GM20000 (cell line): Measurements from ENCODE around the gene SLC3A2.
A peak's percentile ranks its signal among the peaks of the same experiment; 100 is the strongest.

Experiments used
- DNase-seq: peaks from one replicate; pipeline ENCODE4 v3.0.0; 2012; ENCODE audit warnings: low spot score
- TF ChIP-seq, protein P1 (sequence below): IDR thresholded peaks from 2 replicates; pipeline ENCODE4 v1.5.1; 2012; ENCODE audit warnings: mild to moderate bottlenecking, control low read depth; ENCODE audit errors: extremely low read depth, missing control alignments

Gene SLC3A2

DNA sequence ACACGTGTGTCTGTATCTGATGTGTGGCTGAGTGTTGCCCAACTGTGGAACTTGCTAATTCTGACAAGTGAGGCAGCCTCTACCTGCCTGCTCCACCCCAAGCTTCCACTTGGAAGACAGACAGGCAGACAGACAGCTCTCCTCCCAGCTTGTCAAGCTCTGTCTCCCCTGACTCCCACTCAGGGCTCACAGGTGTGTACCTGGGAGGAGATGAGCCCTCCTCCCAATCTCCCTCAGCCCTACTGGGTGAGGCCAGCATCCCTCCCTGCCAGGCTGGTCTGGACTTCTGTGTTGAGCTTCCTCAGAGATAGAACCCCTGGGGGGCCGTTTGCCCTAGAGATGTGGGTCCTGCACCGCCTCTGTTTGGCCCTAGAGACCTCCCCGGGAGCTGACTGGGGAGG, 41.5 kb downstream of the SLC3A2 start:
- TF ChIP-seq, protein P1, sequence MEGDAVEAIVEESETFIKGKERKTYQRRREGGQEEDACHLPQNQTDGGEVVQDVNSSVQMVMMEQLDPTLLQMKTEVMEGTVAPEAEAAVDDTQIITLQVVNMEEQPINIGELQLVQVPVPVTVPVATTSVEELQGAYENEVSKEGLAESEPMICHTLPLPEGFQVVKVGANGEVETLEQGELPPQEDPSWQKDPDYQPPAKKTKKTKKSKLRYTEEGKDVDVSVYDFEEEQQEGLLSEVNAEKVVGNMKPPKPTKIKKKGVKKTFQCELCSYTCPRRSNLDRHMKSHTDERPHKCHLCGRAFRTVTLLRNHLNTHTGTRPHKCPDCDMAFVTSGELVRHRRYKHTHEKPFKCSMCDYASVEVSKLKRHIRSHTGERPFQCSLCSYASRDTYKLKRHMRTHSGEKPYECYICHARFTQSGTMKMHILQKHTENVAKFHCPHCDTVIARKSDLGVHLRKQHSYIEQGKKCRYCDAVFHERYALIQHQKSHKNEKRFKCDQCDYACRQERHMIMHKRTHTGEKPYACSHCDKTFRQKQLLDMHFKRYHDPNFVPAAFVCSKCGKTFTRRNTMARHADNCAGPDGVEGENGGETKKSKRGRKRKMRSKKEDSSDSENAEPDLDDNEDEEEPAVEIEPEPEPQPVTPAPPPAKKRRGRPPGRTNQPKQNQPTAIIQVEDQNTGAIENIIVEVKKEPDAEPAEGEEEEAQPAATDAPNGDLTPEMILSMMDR, result no peak
- DNase-seq, result no peak

DNA sequence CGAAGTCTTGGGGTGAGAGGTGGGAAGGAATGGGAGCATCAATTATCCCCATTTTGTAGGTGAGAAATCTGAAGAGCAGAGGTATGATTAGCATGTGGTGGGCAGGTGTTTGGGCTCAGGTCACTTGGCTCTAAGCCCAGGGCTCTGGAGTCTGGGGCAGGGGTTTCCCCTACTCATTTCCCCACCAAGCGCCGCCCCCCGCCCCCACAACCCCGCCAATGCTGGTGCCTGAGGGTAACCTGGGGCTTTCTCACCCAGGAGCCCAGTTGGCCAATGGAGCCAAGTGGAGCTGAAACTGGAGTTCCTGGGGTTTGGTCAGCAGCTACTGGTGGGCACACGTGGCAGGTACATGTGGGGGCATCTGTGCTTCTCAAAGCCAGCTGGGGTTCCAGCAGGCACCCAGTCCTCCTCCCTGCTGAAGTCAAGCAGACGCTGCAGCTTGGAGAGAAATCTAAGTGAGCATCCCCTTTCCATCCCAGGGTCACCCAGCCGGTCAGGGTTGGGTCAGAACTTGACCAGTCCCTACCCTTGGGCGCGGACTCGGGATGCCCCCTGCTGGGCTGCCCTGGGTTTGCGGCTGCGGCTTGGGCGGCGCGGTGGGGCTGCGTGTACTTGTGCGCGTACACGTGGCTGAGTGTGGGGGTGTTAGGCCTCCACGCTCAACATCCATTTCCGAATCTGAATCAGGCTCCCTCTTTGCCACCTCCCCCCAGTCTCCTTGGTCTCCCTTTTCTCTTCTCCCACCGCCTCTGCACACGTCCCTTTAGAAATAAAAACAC, 42.1 kb downstream of the SLC3A2 start:
- TF ChIP-seq, protein P1, result peak; percentile 51
- peak; percentile 69 for DNase-seq

DNA sequence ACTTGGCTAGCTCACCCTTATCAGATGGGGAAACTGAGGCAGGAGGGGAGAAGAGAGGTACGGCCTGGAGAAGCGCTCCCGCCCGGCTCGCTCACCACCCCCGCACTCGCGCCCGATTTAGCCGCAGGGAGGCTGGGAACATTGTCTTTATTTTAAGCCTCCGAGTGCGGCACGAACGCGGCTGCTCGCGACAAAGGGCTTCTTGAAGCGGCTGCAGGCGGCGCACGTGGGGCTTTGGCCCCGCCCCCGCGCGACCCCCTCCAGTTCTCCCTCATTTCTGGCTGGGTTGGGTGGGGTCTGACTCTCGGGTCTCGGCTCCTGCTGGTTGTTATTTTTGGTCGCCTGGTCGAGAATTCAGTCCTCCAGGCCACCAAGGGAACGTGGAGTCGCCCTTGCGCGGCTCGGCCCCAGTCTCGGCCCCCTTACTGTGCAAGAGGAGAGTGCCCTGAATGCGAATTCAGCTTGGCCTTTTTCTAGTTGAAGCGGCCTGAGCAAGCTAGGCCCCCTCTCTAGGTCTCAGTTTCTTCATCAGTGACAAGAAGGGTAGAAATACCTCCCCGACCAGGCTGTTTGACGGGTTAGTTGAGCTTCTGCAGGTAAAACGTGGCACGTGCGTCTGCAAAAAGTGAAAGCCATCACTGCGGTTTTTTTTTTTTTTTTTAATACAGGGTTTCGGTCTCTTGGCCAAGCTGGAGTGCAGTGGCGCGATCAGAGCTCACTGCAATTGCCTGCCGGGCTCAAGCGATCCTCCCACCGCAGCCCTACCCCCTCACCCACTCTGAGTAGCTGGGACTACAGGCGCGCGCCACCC, 43.1 kb downstream of the SLC3A2 start:
- TF ChIP-seq, protein P1, result no peak
- DNase-seq, result peak; percentile 48

DNA sequence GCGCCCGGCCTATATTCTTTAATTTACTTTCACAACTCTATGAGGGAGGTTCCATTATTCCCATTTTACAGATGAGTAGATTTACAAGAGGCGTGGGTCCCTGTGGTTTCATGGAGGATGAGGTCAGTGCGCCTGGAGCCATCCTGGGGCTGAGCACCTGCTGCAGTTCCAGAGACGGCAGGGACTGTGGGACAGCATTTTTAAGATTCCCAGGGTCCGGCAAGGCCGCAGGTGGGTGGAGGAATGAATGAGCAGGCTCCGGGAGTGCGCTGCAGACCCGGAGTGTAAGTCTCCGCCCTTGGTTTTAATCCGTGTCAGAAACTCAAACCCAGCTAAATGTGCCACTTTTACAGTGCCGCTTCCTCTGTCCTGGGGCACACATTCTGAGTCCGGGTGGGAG, 44.6 kb downstream of the SLC3A2 start:
- no peak for DNase-seq
- TF ChIP-seq, protein P1, result no peak

DNA sequence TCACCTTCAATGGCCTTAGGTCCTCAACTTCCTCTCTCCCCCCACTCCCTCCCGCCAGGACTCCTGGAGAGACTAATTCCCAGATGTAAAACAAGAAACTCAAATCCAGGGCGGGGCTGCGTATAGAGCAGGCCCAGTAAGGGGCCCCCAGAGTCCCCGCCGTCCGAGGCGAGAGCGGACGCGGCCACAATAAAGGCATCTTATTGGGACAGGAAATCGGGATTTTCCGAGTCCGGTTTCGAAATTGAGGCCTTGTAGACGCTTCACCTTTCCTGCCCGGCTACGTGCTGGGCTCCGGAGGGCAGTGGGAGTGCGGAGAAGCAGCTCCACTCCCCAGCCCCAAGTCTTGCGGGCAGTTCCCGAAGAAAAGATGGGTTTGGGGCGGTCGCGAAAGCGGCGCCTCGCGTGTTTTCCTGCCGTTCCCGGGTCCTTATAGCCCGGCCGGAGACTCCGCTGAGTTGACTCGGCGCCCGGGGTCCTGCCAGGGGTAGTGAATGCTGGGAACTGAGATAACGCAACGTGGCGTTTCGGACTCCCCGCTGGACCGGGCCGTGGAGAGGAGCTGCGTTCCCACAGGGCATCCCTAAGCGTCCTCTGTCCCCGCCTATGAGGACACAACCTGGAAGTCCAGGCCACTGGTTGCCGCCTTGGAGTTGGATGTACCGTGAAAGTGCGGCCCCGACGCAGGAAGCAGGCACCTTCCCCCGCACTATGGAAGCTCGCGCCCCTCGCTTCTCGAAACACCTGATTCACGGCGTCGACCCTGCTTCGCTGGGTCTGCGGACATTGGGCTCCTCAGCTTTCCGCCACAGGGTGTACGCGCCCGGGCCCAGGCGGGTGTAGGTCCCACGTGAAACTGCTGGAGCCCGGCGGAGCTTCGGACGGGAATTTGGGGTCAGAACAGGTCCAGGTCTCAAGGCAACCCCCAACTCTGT, 45.3 kb downstream of the SLC3A2 start:
- no peak for DNase-seq
- TF ChIP-seq, protein P1, result no peak

DNA sequence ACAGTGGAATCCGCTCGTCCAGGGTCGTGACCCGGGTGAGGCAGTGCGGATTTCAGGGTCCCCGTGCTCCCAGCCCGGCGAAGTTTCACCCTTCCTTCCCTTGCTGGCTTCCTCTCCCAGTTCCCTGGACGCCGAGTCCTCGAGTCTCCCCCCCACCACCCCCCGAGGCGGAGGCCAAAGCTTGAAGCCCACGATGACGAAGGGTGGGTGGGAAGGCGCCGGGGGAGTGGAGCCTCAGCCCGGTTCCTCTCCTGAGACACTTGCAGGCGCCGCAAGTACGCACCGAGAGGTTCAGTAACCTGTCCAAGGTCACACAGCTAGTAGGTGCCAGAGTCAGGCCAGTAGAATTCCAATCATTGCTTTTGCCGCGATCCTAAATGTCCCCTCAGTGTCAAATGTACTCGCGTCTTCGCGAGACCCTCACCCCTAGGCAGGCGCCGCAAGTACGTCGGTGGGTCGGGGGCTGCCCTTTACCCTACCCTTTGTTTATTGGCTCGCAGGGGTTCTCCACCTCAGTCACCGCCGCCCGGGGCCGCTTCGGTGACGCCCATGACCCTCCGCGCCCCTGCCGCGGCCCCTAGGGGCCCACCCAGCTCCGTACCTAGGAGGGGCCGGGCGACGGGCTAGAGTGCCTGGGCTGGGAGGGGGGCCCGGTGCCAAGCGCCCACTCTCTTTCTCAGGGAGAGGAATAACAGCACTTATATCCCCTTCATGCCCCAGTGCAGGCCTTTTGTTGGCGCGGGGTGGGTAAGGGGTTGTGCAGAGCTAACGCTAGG, 46.2 kb downstream of the SLC3A2 start:
- DNase-seq, result no peak
- TF ChIP-seq, protein P1, result no peak
